ENCODE measurements around the gene RAD54L.

Gene RAD54L

DNA sequence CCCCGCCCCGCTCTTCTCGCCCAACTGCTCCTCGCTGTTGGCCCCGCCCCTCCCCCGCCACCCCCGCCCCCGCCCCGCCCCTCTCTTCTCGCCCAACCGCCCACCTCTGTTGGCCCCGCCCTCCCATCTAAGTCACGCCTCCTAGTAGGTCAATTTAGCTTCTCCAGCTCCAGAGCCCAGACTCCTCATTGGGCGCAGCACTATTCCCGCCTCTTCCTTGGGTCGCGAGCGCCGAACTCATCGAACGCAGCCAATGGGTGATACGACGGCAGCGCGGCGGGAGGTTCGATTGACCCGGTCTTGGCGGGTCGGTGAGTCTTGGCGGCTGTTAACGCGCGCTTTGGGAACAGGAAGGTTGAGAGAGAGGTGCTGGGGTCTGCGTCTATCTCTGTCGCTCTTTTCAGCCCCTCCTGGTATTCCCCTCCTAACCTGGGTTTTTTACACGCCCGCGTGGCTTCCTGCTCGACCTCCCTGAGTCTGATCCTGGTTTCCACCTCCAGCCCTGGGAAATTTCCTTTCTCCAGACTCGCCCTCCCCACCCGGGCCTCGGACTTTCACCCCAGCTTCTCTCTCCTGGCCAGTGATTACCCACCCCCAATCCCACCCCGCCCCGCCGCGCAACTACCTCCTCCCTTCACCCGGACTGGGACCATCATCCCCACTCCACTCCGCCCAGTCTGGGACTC is at the start of gene RAD54L:
RAD54L (plus strand) TSS at position 328 of the 686 bp plus-strand sequence. CDS start 643 bp downstream, outside the sequence.
- DNase-seq (ENCODE audit: low read depth), result peak; percentile 97
- TF ChIP-seq, protein P1, sequence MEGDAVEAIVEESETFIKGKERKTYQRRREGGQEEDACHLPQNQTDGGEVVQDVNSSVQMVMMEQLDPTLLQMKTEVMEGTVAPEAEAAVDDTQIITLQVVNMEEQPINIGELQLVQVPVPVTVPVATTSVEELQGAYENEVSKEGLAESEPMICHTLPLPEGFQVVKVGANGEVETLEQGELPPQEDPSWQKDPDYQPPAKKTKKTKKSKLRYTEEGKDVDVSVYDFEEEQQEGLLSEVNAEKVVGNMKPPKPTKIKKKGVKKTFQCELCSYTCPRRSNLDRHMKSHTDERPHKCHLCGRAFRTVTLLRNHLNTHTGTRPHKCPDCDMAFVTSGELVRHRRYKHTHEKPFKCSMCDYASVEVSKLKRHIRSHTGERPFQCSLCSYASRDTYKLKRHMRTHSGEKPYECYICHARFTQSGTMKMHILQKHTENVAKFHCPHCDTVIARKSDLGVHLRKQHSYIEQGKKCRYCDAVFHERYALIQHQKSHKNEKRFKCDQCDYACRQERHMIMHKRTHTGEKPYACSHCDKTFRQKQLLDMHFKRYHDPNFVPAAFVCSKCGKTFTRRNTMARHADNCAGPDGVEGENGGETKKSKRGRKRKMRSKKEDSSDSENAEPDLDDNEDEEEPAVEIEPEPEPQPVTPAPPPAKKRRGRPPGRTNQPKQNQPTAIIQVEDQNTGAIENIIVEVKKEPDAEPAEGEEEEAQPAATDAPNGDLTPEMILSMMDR (IDR thresholded peaks at IDR 0.05; ENCODE audit: control insufficient read depth, insufficient read depth, low read depth, low read length, missing control alignments), result no peak
- peak within 1 kb of the TSS; percentile 78 for H3K4me3 ChIP-seq (ENCODE audit: control insufficient read depth, low read depth, low read length)

DNA sequence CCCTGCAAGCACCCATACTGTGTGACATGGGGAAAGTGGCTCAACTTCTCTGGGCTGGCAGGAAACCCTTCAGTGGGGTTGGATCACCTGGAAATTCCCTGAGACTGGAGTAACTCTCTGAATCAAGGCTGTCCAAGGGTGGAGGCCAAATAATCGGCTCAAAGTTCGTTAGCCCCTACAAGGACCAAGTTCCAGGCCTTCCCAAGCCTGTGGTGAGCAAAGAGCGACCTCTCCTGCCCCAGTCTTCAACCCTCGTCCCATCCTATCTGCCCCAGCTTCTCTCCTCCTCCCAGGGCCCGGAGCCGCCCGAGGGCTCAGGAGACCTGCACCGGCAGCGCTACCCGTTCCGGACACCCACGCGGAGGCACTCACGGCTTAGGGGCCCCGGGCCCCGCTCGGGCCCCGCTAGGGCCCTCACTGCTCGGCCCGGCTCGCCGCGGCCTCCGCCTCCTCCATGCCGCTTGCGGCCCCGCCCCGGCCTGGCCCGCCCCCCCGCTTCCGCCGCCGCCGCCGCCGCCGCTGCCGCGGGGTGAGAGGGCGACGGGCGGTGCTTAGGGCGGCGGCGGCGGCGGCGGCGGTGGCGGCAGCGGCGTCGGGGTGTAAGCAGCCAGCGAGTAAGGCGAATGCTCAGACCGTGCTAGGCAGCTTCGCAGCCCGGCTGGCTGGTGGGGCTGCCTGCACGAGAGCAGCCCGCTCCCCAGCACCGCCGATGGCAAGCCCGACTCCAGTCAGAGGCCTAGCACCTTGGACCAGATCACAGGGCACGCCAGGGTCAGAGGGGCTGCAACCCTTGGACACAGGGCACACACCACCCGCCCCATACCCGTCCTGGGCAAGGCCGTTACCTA is 49.4 kb upstream of the RAD54L start, which contains the start of gene POMGNT1:
POMGNT1 (minus strand) TSS at position 471 of the 848 bp plus-strand sequence. CDS start 613 bp downstream, outside the sequence.
- TF ChIP-seq, protein P1 (IDR thresholded peaks at IDR 0.05; ENCODE audit: control insufficient read depth, insufficient read depth, low read depth, low read length, missing control alignments), result no peak
- DNase-seq (ENCODE audit: low read depth), result no peak
- peak within 1 kb of the TSS; percentile 93 for H3K4me3 ChIP-seq (ENCODE audit: control insufficient read depth, low read depth, low read length)

DNA sequence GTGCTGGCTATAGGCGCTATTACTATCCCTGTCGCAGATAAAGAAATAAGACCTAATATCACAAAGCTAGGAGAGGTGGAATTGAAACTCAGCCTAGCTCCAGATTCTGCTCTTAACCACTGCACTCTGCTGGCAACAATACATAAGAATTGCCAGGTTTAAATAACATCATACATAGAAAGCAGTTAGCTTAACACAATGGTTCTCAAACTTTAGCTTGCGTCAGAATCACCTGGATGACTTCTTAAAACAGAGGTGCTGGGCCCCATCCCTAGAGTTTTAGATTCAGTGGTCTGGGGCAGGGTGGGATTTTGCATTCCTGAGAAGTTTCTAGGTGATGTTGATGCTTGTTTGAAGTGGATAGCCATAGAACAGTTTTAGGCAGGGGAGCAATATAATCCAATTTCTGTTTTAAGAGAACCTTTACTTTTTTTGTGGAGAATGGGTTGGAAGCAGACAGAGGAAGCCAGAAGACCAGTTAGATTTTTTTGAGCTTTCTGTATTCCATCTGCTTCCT is 48.3 kb upstream of the RAD54L start:
- DNase-seq (ENCODE audit: low read depth), result no peak

DNA sequence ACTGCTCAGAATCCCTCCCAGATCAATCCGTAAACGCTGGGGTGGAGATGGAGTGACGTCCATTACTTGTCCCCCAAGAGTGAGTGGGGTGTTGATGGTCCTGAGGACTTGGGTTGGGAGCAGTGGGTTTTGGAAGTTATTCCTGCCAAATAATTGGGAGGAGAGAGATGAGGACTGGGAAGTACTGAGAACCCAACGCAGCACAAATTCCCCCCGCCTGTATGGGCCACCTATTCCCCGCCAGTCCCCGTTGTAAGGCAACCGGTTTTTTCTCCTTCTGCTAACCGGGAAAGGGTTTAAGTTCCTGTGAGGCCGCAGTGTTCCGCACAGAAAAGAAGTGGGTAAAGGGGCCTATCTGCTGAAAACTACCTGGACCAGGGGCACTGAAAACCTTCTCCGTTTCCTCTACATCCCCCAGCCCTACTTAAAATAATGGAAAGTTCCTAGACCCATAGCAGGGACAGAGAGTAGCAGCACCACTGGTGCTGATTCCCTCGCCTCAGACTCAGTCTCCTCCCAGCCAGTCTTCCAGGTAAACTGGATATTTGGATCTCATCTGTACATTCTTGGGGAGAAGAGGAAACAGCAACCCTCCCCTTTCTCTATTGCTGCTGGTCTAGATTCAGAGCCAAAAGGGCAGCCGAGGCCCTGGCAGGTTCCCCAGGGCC is 43.7 kb upstream of the RAD54L start:
- TF ChIP-seq, protein P1 (IDR thresholded peaks at IDR 0.05; ENCODE audit: control insufficient read depth, insufficient read depth, low read depth, low read length, missing control alignments), result no peak
- H3K4me3 ChIP-seq (ENCODE audit: control insufficient read depth, low read depth, low read length), result peak overlapping the region; percentile 94
- no peak for DNase-seq (ENCODE audit: low read depth)

More for the DNA sequence above, 48.3 kb upstream of the RAD54L start:
- H3K4me3 ChIP-seq (ENCODE audit: control insufficient read depth, low read depth, low read length), result no peak overlapping the region; the same call in 1 of the 2 replicates
- TF ChIP-seq, protein P1 (IDR thresholded peaks at IDR 0.05; ENCODE audit: control insufficient read depth, insufficient read depth, low read depth, low read length, missing control alignments), result no peak

DNA sequence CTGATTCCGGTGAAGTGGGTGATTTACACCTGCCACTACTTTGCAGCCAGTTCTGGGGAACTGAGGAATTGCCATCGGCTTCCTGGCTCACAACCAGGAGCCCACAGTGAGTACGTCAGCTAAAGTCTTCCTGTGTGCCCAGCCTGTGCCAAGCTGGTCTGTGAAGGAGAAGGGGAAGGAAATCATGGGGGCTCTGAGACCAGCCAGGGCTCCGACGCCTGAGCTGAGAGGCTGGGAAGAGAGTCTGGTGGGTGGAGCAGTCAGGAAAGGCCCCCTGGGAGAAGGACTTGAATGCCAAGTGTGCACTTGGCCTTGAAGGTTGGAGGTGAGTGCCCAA is 43.2 kb upstream of the RAD54L start:
- no peak for DNase-seq (ENCODE audit: low read depth)
- H3K4me3 ChIP-seq (ENCODE audit: control insufficient read depth, low read depth, low read length), result peak overlapping the region; percentile 94
- TF ChIP-seq, protein P1 (IDR thresholded peaks at IDR 0.05; ENCODE audit: control insufficient read depth, insufficient read depth, low read depth, low read length, missing control alignments), result no peak

GRCh38 chr1:46205141-46205540 is 42.4 kb upstream of the RAD54L start:
- no peak overlapping the region for H3K4me3 ChIP-seq (ENCODE audit: control insufficient read depth, low read depth, low read length)
- no peak for DNase-seq (ENCODE audit: low read depth)
- TF ChIP-seq, protein P1 (IDR thresholded peaks at IDR 0.05; ENCODE audit: control insufficient read depth, insufficient read depth, low read depth, low read length, missing control alignments), result no peak
